ENCODE measurements around the gene ENG.
"Not testable (repeated sequence)": the region's sequence is repeated elsewhere in the genome, so short reads cannot be mapped to it uniquely, and the experiment has no call there.

The ENG gene

GRCh38 chr9:127863191-127863621, 8.7 kb upstream of the ENG start:
- DNase-seq: no peak

- no peak for DNase-seq
These were observed 7.9 kb upstream of the ENG start for GRCh38 chr9:127862075-127863011.

- no peak for DNase-seq
These were observed 6.3 kb upstream of the ENG start for GRCh38 chr9:127860779-127861178.

GRCh38 chr9:127860260-127860659, 5.8 kb upstream of the ENG start:
- no peak for DNase-seq

- peak; percentile 98 for DNase-seq
These were observed 3.6 kb upstream of the ENG start for GRCh38 chr9:127858041-127858512.

GRCh38 chr9:127857278-127857677, 2.8 kb upstream of the ENG start:
- DNase-seq: no peak

- DNase-seq: no peak
These were observed 2.3 kb upstream of the ENG start for GRCh38 chr9:127856729-127857116.

- DNase-seq: no peak
These were observed 1.8 kb upstream of the ENG start for GRCh38 chr9:127856094-127856728.

GRCh38 chr9:127855522-127855921, 1.1 kb upstream of the ENG start:
- DNase-seq: no peak

GRCh38 chr9:127854960-127855359, 502 bp upstream of the ENG start:
- no peak for DNase-seq

- no peak for DNase-seq
These were observed 910 bp downstream of the ENG start for GRCh38 chr9:127853312-127854183.

GRCh38 chr9:127852829-127853228, 1.6 kb downstream of the ENG start:
- DNase-seq: no peak

GRCh38 chr9:127850286-127850830, 4.1 kb downstream of the ENG start:
- no peak for DNase-seq

- DNase-seq: no peak
These were observed 5.5 kb downstream of the ENG start for GRCh38 chr9:127848756-127849504.

GRCh38 chr9:127847833-127848755, 6.4 kb downstream of the ENG start:
- no peak for DNase-seq

GRCh38 chr9:127847178-127847510, 7.3 kb downstream of the ENG start:
- peak; percentile 71 for DNase-seq

- DNase-seq: no peak
These were observed 7.8 kb downstream of the ENG start for GRCh38 chr9:127846443-127847177.

- DNase-seq: not testable (repeated sequence)
These were observed 8.8 kb downstream of the ENG start for GRCh38 chr9:127845619-127846018.

- no peak for DNase-seq
These were observed 9.6 kb downstream of the ENG start for GRCh38 chr9:127844821-127845359.
